Fibroblast of lung (primary cell): Measurements from ENCODE around the gene TBC1D14. TPM values are rescaled to one million over a fixed set of nuclear protein-coding genes. Genes with fewer than 3 reads are reported as not detected.

ENCODE experiments used
- DNase-seq, 2 donors: peaks; one replicate each; pipeline versions ENCODE4 v3.0.0 to v3.0.0-alpha.2; 2010; ENCODE audit warnings: low read depth in 2 of 2
- H2AFZ ChIP-seq: 2 replicates; pipeline ENCODE4 v1.5.1; 2012; ENCODE audit warnings: low read length, control low read depth, inconsistent platforms
- H3K27ac ChIP-seq: 2 replicates; pipeline ENCODE4 v1.5.1; 2011; ENCODE audit warnings: low read length, control low read depth; ENCODE audit not compliant: insufficient read depth
- H3K27me3 ChIP-seq: 2 replicates; pipeline ENCODE4 v1.5.1; 2011; ENCODE audit warnings: mild to moderate bottlenecking, low read length; ENCODE audit not compliant: control insufficient read depth, insufficient read depth
- H3K36me3 ChIP-seq: 2 replicates; pipeline ENCODE4 v1.5.1; 2011; ENCODE audit warnings: low read length; ENCODE audit not compliant: control insufficient read depth, insufficient read depth
- H3K4me1 ChIP-seq: 2 replicates; pipeline ENCODE4 v1.5.1; 2011; ENCODE audit warnings: low read length; ENCODE audit not compliant: control insufficient read depth, insufficient read depth; ENCODE audit errors: extremely low read depth
- H3K4me2 ChIP-seq: 2 replicates; pipeline ENCODE4 v1.5.1; 2011; ENCODE audit warnings: low read length, control low read depth; ENCODE audit not compliant: insufficient read depth; ENCODE audit errors: extremely low read depth
- H3K4me3 ChIP-seq, 4 experiments: fragments of 200-600 bp in 1 of 4; sonication (generic) in 1 of 4; replicated peaks in 1 of 4; 2 replicates each; pipeline ENCODE4 v1.5.1; 2011 to 2016; ENCODE audit warnings: low read length in 4 of 4, low read depth in 3 of 4, mild to moderate bottlenecking in 3 of 4, control low read depth in 2 of 4, inconsistent platforms in 1 of 4, mixed read lengths in 1 of 4; ENCODE audit not compliant: insufficient read depth in 1 of 4; ENCODE audit errors: control extremely low read depth in 1 of 4
- H3K79me2 ChIP-seq: 2 replicates; pipeline ENCODE4 v1.5.1; 2012; ENCODE audit warnings: mild to moderate bottlenecking, low read length, inconsistent platforms; ENCODE audit not compliant: control insufficient read depth, insufficient read depth
- H3K9ac ChIP-seq: 2 replicates; pipeline ENCODE4 v1.5.1; 2011; ENCODE audit warnings: mild to moderate bottlenecking, low read length, control low read depth; ENCODE audit not compliant: insufficient read depth
- H3K9me3 ChIP-seq: 2 replicates; pipeline ENCODE4 v1.5.1; 2012; ENCODE audit warnings: low read depth, low read length; ENCODE audit not compliant: control insufficient read depth, insufficient read depth
- H4K20me1 ChIP-seq: 2 replicates; pipeline ENCODE4 v1.5.1; 2011; ENCODE audit warnings: low read length; ENCODE audit not compliant: control insufficient read depth, insufficient read depth; ENCODE audit errors: extremely low read depth
- EZH2 ChIP-seq: IDR thresholded peaks from 2 replicates; pipeline ENCODE4 v1.5.1; 2012; ENCODE audit warnings: low read length, control low read depth, mild to moderate bottlenecking; ENCODE audit errors: missing control alignments
- polyA plus RNA-seq, 2 donors: library from polyadenylated mRNA; depleted of rRNA in 1 of 2; stranded (reverse) in 1 of 2; unstranded in 1 of 2; fragments of >200 nt; gene quantifications; 2 replicates each; pipeline ENCODE4 v1.2.1, GENCODE V29; 2011 to 2012; ENCODE audit warnings: missing spikeins in 1 of 2
- total RNA-seq: library from RNA; depleted of rRNA; stranded (reverse); fragments of >200 nt; gene quantifications from 2 replicates; pipeline ENCODE4 v1.2.1, GENCODE V29; 2014
- TF ChIP-seq, protein P1 (sequence below), 2 donors: IDR thresholded peaks in 1 of 2; conservative IDR thresholded peaks in 1 of 2; 1 replicate in 1 of 2; 2 replicates in 1 of 2; pipeline ENCODE4 v1.5.1; 2011 to 2012; ENCODE audit warnings: low read length in 2 of 2, control low read depth in 1 of 2, inconsistent platforms in 1 of 2, low read depth in 1 of 2, mild to moderate bottlenecking in 1 of 2

The TBC1D14 gene
- total and polyA plus RNA-seq, 2 donors (not counting 1 experiment from before 2014, with no cell fraction given): 26.9 to 37.7 TPM

DNA sequence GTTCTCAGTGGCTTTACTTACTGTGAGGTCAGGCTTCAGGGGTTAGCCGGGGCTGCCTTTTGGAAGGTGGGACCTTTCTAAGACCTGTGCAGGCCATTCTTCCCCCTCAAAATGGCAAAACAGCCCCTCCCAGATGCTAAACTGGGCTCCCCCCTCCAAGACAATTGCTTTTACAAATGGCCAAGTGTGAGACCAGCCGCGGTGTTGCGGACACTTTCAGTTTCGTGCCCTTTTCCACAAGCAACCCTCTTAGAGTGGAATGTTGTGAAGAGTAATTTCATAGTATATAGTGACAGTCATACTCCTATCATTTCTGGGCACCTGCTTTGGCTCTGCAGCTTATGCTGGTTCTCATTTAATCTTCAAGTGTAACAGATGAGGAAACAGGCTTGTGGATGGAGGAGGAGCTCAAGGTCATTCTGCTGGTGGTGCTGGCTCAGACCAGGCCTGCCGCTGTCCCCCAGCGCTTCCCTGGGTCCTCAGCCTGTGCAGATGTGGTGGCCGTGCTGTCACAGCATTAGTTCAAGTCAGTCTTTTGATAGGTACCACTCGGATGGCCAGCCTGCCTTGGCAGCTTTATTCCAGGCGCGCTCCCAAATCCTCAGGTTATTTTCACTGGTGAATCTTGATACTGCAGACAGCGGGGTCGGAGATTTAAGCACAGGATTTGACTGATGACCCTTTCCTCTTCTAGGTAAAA is 78.5 kb downstream of the TBC1D14 start:
- Histone ChIP-seq H3K27ac (peak overlapping the region; percentile 80), H3K27me3 (no peaks in the 10 kb centered on the region), H3K4me1 (peaks cover 8% of the 10 kb centered on the region), H3K9me3 (no peaks in the 10 kb centered on the region), H3K4me3 (peak overlapping the region; percentile 79 to 95 (median 86)), H2AFZ (no peak overlapping the region), H3K9ac (no peak overlapping the region), H3K36me3 (no peaks in the 10 kb centered on the region), H3K79me2 (peaks cover 31% of the 10 kb centered on the region), H4K20me1 (no peaks in the 10 kb centered on the region), H3K4me2 (peak overlapping the region; percentile 97)
- TF ChIP-seq EZH2: no peak
- TF ChIP-seq, protein P1, sequence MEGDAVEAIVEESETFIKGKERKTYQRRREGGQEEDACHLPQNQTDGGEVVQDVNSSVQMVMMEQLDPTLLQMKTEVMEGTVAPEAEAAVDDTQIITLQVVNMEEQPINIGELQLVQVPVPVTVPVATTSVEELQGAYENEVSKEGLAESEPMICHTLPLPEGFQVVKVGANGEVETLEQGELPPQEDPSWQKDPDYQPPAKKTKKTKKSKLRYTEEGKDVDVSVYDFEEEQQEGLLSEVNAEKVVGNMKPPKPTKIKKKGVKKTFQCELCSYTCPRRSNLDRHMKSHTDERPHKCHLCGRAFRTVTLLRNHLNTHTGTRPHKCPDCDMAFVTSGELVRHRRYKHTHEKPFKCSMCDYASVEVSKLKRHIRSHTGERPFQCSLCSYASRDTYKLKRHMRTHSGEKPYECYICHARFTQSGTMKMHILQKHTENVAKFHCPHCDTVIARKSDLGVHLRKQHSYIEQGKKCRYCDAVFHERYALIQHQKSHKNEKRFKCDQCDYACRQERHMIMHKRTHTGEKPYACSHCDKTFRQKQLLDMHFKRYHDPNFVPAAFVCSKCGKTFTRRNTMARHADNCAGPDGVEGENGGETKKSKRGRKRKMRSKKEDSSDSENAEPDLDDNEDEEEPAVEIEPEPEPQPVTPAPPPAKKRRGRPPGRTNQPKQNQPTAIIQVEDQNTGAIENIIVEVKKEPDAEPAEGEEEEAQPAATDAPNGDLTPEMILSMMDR (conservative IDR thresholded peaks at IDR 0.05 in 1 of 2, IDR thresholded peaks at IDR 0.05 in 1 of 2; ENCODE audit: low read depth in 1 of 2, low read length in 2 of 2): no peak
- no peak for DNase-seq

DNA sequence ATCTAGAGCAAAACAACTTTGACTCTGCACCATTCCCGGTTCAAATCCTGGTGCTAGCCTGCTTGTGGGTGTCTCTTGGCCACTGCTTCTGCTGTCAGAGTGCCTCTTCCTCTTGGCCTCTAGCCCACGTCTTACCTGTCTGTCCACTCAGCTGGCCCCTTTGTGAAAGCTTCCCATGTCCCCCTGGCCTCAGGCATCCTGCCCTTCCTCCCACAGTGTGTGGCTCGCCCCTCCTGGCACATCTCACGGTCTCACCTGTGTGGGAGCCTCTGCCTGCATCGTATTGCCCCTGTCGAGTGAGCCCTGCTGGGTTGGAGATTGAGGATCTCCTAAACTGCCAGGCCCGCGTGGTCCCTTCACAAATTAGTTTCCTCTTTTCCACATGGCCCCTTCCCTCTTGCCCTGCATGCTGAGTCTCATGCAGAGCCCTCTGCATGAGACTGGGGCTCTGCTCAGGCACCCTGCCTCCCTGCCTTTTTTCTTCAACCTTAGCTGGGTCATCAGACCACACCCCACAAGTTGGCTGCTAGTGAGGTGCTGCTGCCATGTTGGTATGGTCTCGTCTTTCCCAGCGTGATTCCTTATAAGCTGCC is 79.8 kb downstream of the TBC1D14 start:
- H3K27me3 ChIP-seq: no peaks in the 10 kb centered on the region
- no peak overlapping the region for H3K4me2 ChIP-seq
- TF ChIP-seq, protein P1 (conservative IDR thresholded peaks at IDR 0.05 in 1 of 2, IDR thresholded peaks at IDR 0.05 in 1 of 2; ENCODE audit: low read depth in 1 of 2, low read length in 2 of 2): no peak
- no peak for TF ChIP-seq EZH2
- peaks cover 8% of the 10 kb centered on the region for H3K4me1 ChIP-seq
- no peaks in the 10 kb centered on the region for H3K36me3 ChIP-seq
- H4K20me1 ChIP-seq: no peaks in the 10 kb centered on the region
- H2AFZ ChIP-seq: no peak overlapping the region
- H3K4me3 ChIP-seq: no peak overlapping the region
- peaks cover 31% of the 10 kb centered on the region for H3K79me2 ChIP-seq
- no peak for DNase-seq
- H3K27ac ChIP-seq: no peak overlapping the region
- H3K9me3 ChIP-seq: no peaks in the 10 kb centered on the region
- H3K9ac ChIP-seq: no peak overlapping the region

DNA sequence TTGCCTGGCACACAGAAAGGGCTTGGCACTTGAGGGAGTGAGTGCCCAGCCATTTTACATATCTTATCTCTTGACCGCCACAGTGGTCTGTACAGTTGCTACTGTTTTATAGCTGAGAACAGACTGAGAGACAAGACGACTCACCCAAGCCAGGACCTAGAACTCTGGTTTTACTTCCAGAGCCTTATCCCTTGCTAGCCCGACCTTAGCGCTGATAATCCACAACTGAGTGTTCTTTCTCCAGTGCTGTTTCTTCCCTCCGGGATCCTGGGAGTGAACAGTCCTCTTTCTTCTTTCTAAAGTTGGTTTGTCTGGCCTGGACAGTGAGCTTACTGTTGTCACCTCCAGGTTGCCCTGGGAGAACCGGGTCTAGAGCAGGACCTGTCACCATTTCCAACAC is 81.0 kb downstream of the TBC1D14 start:
- H3K27me3 ChIP-seq: no peaks in the 10 kb centered on the region
- peaks cover 8% of the 10 kb centered on the region for H3K4me1 ChIP-seq
- no peak overlapping the region for H3K4me2 ChIP-seq
- no peak overlapping the region for H3K9ac ChIP-seq
- no peaks in the 10 kb centered on the region for H3K9me3 ChIP-seq
- H3K27ac ChIP-seq: no peak overlapping the region
- no peak overlapping the region for H3K4me3 ChIP-seq
- no peaks in the 10 kb centered on the region for H3K36me3 ChIP-seq
- H4K20me1 ChIP-seq: no peaks in the 10 kb centered on the region
- no peak overlapping the region for H2AFZ ChIP-seq
- no peak for TF ChIP-seq EZH2
- TF ChIP-seq, protein P1 (conservative IDR thresholded peaks at IDR 0.05 in 1 of 2, IDR thresholded peaks at IDR 0.05 in 1 of 2; ENCODE audit: low read depth in 1 of 2, low read length in 2 of 2): no peak
- no peak for DNase-seq
- peaks cover 31% of the 10 kb centered on the region for H3K79me2 ChIP-seq
